A673 (cell line): ENCODE measurements around the gene HPN.

Experiments
- EZH2 ChIP-seq: fragments of 200-600 bp; sonication (generic); IDR thresholded peaks from 2 replicates; pipeline ENCODE4 v1.6.1; 2017; ENCODE audit warnings: borderline replicate concordance, low read depth, mild to moderate bottlenecking, mixed read lengths, antibody characterized with exemption, low read length; ENCODE audit not compliant: poor library complexity, severe bottlenecking
- TF ChIP-seq, protein P1 (sequence below): fragments of 300-800, 200-600 bp; sonication (generic); conservative IDR thresholded peaks from 2 replicates; pipeline ENCODE4 v1.5.1; 2017; ENCODE audit warnings: low read depth, mild to moderate bottlenecking, antibody characterized with exemption, low read length, moderate library complexity, mixed read lengths

DNA sequence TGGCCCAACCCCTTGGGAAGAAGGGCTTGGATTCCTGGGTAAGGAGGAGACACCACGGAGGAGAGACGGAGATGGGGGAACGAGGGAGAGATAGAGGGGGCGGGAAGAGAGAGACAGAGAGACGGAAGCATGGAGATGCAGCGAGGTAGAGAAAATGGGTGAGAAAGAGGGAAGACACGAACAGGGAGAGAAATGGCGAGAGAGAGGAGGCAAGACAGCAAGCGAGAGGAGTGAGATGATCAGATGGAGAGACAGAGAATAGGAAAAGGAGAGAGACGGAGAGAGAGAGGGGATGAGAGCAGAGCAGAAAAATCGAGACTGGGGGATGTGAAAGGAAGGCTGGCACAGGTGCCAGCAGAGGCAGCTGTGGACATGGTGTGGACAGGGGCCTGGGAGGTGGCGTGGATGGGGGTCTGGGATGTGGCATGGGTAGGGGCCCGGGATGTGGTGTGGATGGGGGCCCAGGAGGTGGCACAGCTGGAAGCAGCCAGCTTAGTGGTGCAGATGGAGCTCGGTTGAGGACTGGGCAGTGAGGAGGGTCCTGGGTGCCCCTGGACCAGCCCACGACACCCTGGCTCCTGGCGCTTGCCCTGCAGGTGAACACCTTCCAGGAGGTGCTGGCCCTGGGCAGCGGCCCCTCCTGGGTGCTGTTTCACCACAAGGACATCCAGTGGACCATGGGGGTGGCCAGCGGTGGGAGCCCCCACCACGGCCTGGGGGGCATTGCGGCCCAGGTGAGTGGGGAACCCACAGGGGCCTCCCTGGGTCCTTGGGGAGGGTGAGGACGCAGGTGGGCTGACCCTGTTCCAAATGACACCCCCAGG lies 33.9 kb downstream of the HPN start:
- TF ChIP-seq, protein P1, sequence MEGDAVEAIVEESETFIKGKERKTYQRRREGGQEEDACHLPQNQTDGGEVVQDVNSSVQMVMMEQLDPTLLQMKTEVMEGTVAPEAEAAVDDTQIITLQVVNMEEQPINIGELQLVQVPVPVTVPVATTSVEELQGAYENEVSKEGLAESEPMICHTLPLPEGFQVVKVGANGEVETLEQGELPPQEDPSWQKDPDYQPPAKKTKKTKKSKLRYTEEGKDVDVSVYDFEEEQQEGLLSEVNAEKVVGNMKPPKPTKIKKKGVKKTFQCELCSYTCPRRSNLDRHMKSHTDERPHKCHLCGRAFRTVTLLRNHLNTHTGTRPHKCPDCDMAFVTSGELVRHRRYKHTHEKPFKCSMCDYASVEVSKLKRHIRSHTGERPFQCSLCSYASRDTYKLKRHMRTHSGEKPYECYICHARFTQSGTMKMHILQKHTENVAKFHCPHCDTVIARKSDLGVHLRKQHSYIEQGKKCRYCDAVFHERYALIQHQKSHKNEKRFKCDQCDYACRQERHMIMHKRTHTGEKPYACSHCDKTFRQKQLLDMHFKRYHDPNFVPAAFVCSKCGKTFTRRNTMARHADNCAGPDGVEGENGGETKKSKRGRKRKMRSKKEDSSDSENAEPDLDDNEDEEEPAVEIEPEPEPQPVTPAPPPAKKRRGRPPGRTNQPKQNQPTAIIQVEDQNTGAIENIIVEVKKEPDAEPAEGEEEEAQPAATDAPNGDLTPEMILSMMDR = no peak
- TF ChIP-seq EZH2 = no peak
